HepG2 (cell line): ENCODE data around the gene SYS1. TPM values are rescaled to one million over a fixed set of nuclear protein-coding genes. Genes with fewer than 3 reads are reported as not detected.
A peak's percentile ranks its signal among the peaks of the same experiment; 100 is the strongest.

Experiments
- ARHGAP35 ChIP-seq: sonication (generic); formaldehyde crosslinking; IDR thresholded peaks from 2 replicates; pipeline ENCODE4 v1.9.0; 2022; ENCODE audit warnings: mild to moderate bottlenecking, inconsistent platforms, moderate library complexity, missing genetic modification reagents, borderline replicate concordance
- ATF4 ChIP-seq, 2 experiments: fragments of 450-650 bp in 1 of 2; sonication (generic) in 1 of 2; formaldehyde crosslinking; IDR thresholded peaks; 2 replicates each; pipeline versions ENCODE4 v1.5.0 to v1.8.0; 2020 to 2022; ENCODE audit warnings: mild to moderate bottlenecking in 1 of 2, missing genetic modification reagents in 1 of 2
- ATRX ChIP-seq: sonication (generic); formaldehyde crosslinking; IDR thresholded peaks from 2 replicates; pipeline ENCODE4 v1.4.0; 2020; ENCODE audit warnings: missing genetic modification reagents, borderline replicate concordance
- CREB3 ChIP-seq: sonication (generic); formaldehyde crosslinking; IDR thresholded peaks from 2 replicates; pipeline ENCODE4 v1.5.0; 2020; ENCODE audit warnings: missing genetic modification reagents
- GLI4 ChIP-seq: sonication (generic); formaldehyde crosslinking; IDR thresholded peaks from 2 replicates; pipeline ENCODE4 v1.5.1; 2020; ENCODE audit warnings: missing genetic modification reagents, mild to moderate bottlenecking, moderate library complexity, borderline replicate concordance
- IKZF4 ChIP-seq: sonication (generic); formaldehyde crosslinking; IDR thresholded peaks from 2 replicates; pipeline ENCODE4 v1.5.1; 2020; ENCODE audit warnings: borderline replicate concordance, mild to moderate bottlenecking, low read depth, missing genetic modification reagents; ENCODE audit errors: not compliant biosample characterization
- MEIS1 ChIP-seq: sonication (generic); formaldehyde crosslinking; IDR thresholded peaks from 2 replicates; pipeline ENCODE4 v1.9.0; 2021; ENCODE audit warnings: mild to moderate bottlenecking, missing genetic modification reagents, moderate library complexity, borderline replicate concordance
- MIXL1 ChIP-seq: IDR thresholded peaks from 2 replicates; pipeline ENCODE4 v1.6.1; 2016
- NCOA5 ChIP-seq: sonication (generic); formaldehyde crosslinking; IDR thresholded peaks from 2 replicates; pipeline ENCODE4 v1.4.0; 2020; ENCODE audit warnings: missing genetic modification reagents
- PCBP2 ChIP-seq: fragments of 200-400 bp; formaldehyde crosslinking; optimal IDR thresholded peaks from 2 replicates; pipeline ENCODE3; 2018; ENCODE audit warnings: low read length, low read depth; ENCODE audit not compliant: poor library complexity, severe bottlenecking
- RAD51 ChIP-seq: fragments of 450-650 bp; IDR thresholded peaks from 2 replicates; pipeline ENCODE4 v1.6.1; 2016; ENCODE audit warnings: borderline replicate concordance
- SRF ChIP-seq: IDR thresholded peaks from 2 replicates; pipeline ENCODE4 v1.6.1; 2011; ENCODE audit warnings: mild to moderate bottlenecking, low read depth, low read length, moderate library complexity
- ZBTB42 ChIP-seq: sonication (generic); formaldehyde crosslinking; IDR thresholded peaks from 2 replicates; pipeline ENCODE4 v1.5.0; 2020; ENCODE audit warnings: mild to moderate bottlenecking, missing genetic modification reagents
- ZFP41 ChIP-seq: sonication (generic); formaldehyde crosslinking; IDR thresholded peaks from 2 replicates; pipeline ENCODE4 v1.4.0; 2020; ENCODE audit warnings: mild to moderate bottlenecking, missing genetic modification reagents, borderline replicate concordance
- ZNF431 ChIP-seq: sonication (generic); formaldehyde crosslinking; IDR thresholded peaks from 2 replicates; pipeline ENCODE4 v1.9.0; 2022; ENCODE audit warnings: missing genetic modification reagents, low read depth, mild to moderate bottlenecking, borderline replicate concordance
- ZNF484 ChIP-seq: sonication (generic); formaldehyde crosslinking; IDR thresholded peaks from 2 replicates; pipeline ENCODE4 v1.5.1; 2020; ENCODE audit warnings: mild to moderate bottlenecking, low read depth, missing genetic modification reagents, borderline replicate concordance
- polyA plus RNA-seq, 8 experiments: library from polyadenylated mRNA; depleted of rRNA in 3 of 8; stranded (reverse) in 7 of 8; unstranded in 1 of 8; fragments of >200 nt; fragmentation: Illumina TruSeq in 4 of 8; extraction: Trizol in 4 of 8; gene quantifications; 2 replicates each; pipeline versions ENCODE4 v1.2.1 to v1.2.3, GENCODE V29; 2011 to 2016; ENCODE audit warnings: low read depth in 4 of 8, missing spikeins in 1 of 8, mixed read lengths in 1 of 8; ENCODE audit not compliant: insufficient read depth in 1 of 8
- total RNA-seq, 5 experiments: library from RNA; depleted of rRNA; stranded (reverse); fragments of >200 nt; fragmentation: Illumina TruSeq; extraction: Trizol; gene quantifications; 2 replicates each; pipeline ENCODE4 v1.2.3, GENCODE V29; 2016; ENCODE audit warnings: low read depth in 1 of 5
- TF ChIP-seq, protein P1 (sequence below): sonication (generic); formaldehyde crosslinking; IDR thresholded peaks from 2 replicates; pipeline ENCODE4; 2020; ENCODE audit warnings: missing genetic modification reagents, mild to moderate bottlenecking, borderline replicate concordance
- TF ChIP-seq, protein P2 (sequence below): sonication (generic); formaldehyde crosslinking; IDR thresholded peaks from 2 replicates; pipeline ENCODE4 v1.5.0; 2020; ENCODE audit warnings: missing genetic modification reagents, mild to moderate bottlenecking, borderline replicate concordance
- TF ChIP-seq, protein P3 (sequence below): sonication (generic); formaldehyde crosslinking; IDR thresholded peaks from 2 replicates; pipeline ENCODE4 v1.8.1; 2023; ENCODE audit warnings: mild to moderate bottlenecking, missing genetic modification reagents

SYS1 gene
- total and polyA plus RNA-seq, 2 of the 13 experiments (the other 11 are each of a cell fraction or from before 2014, with no cell fraction given): 38.3 to 65.6 TPM

DNA sequence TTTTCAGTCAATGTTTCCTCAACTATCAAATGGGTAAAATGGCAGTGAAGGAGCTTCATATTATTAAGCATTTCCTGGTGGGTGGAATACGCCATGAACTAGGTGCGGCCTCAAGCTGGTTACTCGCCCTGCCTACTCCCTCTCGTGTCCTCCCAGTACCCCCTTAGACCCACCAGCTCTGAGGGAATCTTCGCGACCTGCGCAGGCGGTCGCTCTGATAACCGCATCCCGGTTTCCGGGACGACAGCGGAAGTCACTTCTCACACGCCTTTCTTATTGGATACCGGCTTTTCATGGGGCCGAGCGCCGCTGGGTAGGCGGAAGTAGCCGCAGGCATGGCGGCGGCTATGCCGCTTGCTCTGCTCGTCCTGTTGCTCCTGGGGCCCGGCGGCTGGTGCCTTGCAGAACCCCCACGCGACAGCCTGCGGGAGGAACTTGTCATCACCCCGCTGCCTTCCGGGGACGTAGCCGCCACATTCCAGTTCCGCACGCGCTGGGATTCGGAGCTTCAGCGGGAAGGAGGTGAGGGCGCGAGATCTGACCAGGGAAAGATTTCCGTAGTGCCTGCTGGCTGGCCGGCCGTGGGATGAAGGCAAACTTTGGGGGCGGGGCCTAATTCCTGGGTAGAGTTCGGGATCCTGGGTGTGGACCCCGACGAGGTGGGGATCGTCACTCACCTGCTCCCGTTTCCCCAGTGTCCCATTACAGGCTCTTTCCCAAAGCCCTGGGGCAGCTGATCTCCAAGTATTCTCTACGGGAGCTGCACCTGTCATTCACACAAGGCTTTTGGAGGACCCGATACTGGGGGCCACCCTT is 53.1 kb downstream of the SYS1 start, which contains the start of gene PIGT (continued):
- peak; percentile 85 for TF ChIP-seq ARHGAP35 (CRISPR knock-in tag)
- TF ChIP-seq SRF: no peak
- TF ChIP-seq ATF4 (CRISPR knock-in tag; IDR thresholded peaks at IDR 0.05): peak; percentile 23 to 58; a peak in 1 of 4 replicates
- TF ChIP-seq CREB3 (CRISPR knock-in tag): peak; percentile 72; the same call in 1 of the 2 replicates
- peak; percentile 65 for TF ChIP-seq IKZF4 (CRISPR knock-in tag)
- no peak for TF ChIP-seq ZNF484 (CRISPR knock-in tag)
- peak; percentile 59; the same call in 1 of the 2 replicates for TF ChIP-seq MIXL1 (CRISPR knock-in tag)
- TF ChIP-seq PCBP2: no peak
- TF ChIP-seq, protein P1, sequence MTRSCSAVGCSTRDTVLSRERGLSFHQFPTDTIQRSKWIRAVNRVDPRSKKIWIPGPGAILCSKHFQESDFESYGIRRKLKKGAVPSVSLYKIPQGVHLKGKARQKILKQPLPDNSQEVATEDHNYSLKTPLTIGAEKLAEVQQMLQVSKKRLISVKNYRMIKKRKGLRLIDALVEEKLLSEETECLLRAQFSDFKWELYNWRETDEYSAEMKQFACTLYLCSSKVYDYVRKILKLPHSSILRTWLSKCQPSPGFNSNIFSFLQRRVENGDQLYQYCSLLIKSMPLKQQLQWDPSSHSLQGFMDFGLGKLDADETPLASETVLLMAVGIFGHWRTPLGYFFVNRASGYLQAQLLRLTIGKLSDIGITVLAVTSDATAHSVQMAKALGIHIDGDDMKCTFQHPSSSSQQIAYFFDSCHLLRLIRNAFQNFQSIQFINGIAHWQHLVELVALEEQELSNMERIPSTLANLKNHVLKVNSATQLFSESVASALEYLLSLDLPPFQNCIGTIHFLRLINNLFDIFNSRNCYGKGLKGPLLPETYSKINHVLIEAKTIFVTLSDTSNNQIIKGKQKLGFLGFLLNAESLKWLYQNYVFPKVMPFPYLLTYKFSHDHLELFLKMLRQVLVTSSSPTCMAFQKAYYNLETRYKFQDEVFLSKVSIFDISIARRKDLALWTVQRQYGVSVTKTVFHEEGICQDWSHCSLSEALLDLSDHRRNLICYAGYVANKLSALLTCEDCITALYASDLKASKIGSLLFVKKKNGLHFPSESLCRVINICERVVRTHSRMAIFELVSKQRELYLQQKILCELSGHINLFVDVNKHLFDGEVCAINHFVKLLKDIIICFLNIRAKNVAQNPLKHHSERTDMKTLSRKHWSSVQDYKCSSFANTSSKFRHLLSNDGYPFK (CRISPR knock-in tag): peak; percentile 98
- TF ChIP-seq ATRX (CRISPR knock-in tag): no peak
- TF ChIP-seq RAD51: no peak
- TF ChIP-seq ZFP41 (CRISPR knock-in tag): peak; percentile 96
- TF ChIP-seq, protein P2, sequence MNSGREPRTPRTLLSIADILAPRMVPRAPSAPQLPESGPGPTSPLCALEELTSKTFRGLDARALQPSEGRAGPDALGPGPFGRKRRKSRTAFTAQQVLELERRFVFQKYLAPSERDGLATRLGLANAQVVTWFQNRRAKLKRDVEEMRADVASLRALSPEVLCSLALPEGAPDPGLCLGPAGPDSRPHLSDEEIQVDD (CRISPR knock-in tag): 0 out of 2 replicates have a peak, but pooled peaks have one; percentile 48
- peak; percentile 68 for TF ChIP-seq MEIS1 (CRISPR knock-in tag)
- TF ChIP-seq ZNF431 (CRISPR knock-in tag): 0 out of 2 replicates have a peak, but pooled peaks have one; percentile 42
- TF ChIP-seq NCOA5 (CRISPR knock-in tag): no peak; the same call in 1 of the 2 replicates
- TF ChIP-seq ZBTB42 (CRISPR knock-in tag): peak; percentile 64; the same call in 1 of the 2 replicates
- peak; percentile 96 for TF ChIP-seq GLI4 (CRISPR knock-in tag)
- TF ChIP-seq, protein P3, sequence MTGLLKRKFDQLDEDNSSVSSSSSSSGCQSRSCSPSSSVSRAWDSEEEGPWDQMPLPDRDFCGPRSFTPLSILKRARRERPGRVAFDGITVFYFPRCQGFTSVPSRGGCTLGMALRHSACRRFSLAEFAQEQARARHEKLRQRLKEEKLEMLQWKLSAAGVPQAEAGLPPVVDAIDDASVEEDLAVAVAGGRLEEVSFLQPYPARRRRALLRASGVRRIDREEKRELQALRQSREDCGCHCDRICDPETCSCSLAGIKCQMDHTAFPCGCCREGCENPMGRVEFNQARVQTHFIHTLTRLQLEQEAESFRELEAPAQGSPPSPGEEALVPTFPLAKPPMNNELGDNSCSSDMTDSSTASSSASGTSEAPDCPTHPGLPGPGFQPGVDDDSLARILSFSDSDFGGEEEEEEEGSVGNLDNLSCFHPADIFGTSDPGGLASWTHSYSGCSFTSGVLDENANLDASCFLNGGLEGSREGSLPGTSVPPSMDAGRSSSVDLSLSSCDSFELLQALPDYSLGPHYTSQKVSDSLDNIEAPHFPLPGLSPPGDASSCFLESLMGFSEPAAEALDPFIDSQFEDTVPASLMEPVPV: peak; percentile 83
